ENCODE results near the gene MRPS18A.

Gene MRPS18A

DNA sequence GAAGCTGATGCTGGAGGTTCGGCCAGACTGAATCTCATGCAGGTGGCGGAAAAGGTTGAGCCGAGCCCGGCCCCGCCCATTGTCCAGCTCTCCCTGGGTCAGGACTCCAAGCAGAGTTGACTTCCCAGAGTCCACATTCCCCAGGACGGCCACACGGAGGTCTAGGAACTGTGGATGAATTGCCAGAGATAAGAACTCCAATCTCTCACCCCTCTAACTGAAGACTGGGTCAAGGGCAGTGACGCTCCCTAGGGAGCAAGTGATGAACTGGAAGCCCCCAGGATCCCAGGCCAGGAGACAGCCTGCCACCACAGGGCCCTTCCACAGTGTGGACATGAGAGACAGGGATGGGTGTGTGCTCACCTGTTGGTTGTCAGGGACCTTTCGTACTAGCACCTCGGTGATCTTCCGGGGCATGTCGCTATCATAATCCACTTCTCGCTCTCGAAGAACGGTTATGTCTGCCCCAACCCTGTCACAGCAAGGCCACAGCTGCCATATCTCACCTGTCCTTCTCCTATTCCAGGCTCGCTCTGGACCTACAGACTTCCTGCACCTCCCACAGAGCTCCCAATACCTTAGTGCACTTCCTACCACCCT lies 62.1 kb downstream of the MRPS18A start:
- no peaks in the 10 kb centered on the region for H3K27me3 ChIP-seq (ENCODE audit: control insufficient read depth, insufficient read depth, low read length)
- H3K4me3 ChIP-seq (ENCODE audit: low read length) = no peak overlapping the region
- H3K9ac ChIP-seq (ENCODE audit: low read depth, low read length) = no peak overlapping the region
- H3K4me2 ChIP-seq (ENCODE audit: low read length) = no peak overlapping the region
- H3K36me3 ChIP-seq (ENCODE audit: insufficient read depth, low read length) = peaks cover 59% of the 10 kb centered on the region
- H3K9me3 ChIP-seq (replicated peaks; ENCODE audit: low read length) = no peaks in the 10 kb centered on the region
- H3K4me1 ChIP-seq (ENCODE audit: control insufficient read depth, insufficient read depth, low read length) = peaks cover 18% of the 10 kb centered on the region

DNA sequence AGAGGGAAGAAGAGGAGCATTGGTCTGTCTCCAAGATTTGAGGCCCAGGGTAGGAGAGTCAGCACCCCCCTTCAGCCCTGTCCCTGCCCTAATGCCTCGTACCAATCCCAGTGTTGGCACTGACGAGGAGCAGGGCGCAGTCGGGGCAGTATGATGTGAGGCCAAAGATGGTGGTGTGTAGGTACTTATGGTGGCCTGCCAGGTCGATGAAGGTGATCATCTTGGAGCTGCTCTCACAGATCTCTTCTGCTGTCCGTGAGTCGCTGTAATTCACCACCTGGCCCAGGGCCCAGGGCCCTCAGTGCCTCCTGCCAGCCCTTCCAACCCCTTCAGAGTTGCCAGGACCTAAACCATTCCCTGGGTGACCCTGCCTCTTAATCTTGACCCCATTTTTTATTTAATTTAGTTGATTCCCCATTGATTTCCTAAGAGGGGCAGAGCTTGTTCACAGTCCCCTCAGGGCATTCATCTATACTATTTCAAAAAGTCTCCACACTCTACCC lies 62.8 kb downstream of the MRPS18A start:
- Histone ChIP-seq H3K36me3 (ENCODE audit: insufficient read depth, low read length) (peaks cover 65% of the 10 kb centered on the region), H3K4me1 (ENCODE audit: control insufficient read depth, insufficient read depth, low read length) (peaks cover 13% of the 10 kb centered on the region), H3K4me2 (ENCODE audit: low read length) (no peak overlapping the region), H3K27me3 (ENCODE audit: control insufficient read depth, insufficient read depth, low read length) (no peaks in the 10 kb centered on the region), H3K9ac (ENCODE audit: low read depth, low read length) (no peak overlapping the region), H3K4me3 (ENCODE audit: low read length) (no peak overlapping the region), H3K9me3 (replicated peaks; ENCODE audit: low read length) (no peaks in the 10 kb centered on the region)

DNA sequence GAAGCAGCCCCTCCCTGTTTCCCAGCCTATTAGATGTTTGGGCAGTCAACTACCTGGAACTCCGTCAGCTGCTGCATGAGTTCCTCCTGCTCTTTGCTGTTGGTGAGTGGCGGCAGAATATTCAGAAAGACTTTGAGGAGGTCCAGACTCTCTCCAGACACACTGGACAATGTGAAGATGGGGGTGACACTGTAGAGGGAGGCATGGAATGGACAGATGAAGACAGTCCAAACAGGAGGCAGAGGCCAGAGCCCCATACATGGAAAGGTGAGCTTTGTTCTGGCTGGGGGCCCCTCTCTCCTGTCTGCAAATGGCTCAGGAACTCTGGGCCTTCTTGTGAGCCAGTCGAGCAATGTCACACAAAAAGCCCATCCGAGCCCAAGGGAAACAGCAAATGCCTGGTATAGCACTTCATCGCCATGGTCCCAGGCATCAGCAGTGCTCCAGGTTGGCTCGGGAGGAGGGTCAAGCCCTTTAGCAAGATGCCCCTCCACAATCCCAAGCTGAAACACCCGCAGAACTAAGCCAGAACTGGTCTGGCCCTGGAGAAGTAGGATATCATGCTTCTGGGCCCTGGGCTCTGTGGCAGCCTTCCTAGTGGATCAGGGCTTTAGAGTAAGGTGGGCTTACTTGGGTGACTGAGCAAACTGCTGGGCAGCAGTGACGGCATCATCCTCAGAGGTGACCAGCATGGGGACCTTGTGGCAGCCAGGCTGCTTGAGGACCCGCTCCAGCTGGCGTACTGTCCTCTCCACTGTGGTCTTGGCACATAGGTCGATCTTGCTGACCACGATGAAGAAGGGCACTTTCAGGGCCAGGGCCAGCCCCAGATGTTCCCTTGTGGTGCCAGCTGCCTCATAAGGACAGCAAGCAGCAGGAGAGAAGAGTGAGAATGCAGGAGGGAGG lies 63.5 kb downstream of the MRPS18A start:
- H3K9me3 ChIP-seq (replicated peaks; ENCODE audit: low read length) = no peaks in the 10 kb centered on the region
- no peak overlapping the region for H3K4me2 ChIP-seq (ENCODE audit: low read length)
- H3K27me3 ChIP-seq (ENCODE audit: control insufficient read depth, insufficient read depth, low read length) = no peaks in the 10 kb centered on the region
- peaks cover 13% of the 10 kb centered on the region for H3K4me1 ChIP-seq (ENCODE audit: control insufficient read depth, insufficient read depth, low read length)
- H3K4me3 ChIP-seq (ENCODE audit: low read length) = no peak overlapping the region
- H3K36me3 ChIP-seq (ENCODE audit: insufficient read depth, low read length) = peaks cover 71% of the 10 kb centered on the region
- no peak overlapping the region for H3K9ac ChIP-seq (ENCODE audit: low read depth, low read length)

DNA sequence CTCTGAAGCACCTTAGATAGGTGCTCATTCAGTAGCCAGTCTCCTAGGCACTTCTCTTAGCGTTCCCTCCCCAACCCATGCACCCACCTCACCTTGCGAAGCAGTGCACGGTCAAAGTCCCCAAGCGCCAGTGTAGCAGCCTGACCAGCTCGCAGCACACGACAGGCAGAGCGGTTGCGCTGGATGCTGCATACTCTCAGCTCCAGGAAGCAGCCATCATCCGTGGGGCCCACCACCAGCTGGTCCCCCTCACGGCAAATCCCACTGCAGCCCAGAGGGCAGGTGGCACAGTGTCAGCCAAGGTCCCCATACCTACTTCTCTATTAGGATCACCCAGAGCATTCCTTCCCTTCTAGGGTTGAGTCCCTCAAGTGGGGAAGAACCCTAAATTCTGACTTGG lies 65.0 kb downstream of the MRPS18A start:
- H3K9me3 ChIP-seq (replicated peaks; ENCODE audit: low read length) = no peaks in the 10 kb centered on the region
- H3K9ac ChIP-seq (ENCODE audit: low read depth, low read length) = no peak overlapping the region
- H3K4me3 ChIP-seq (ENCODE audit: low read length) = no peak overlapping the region
- peaks cover 9% of the 10 kb centered on the region for H3K4me1 ChIP-seq (ENCODE audit: control insufficient read depth, insufficient read depth, low read length)
- H3K27me3 ChIP-seq (ENCODE audit: control insufficient read depth, insufficient read depth, low read length) = no peaks in the 10 kb centered on the region
- no peak overlapping the region for H3K4me2 ChIP-seq (ENCODE audit: low read length)
- H3K36me3 ChIP-seq (ENCODE audit: insufficient read depth, low read length) = peaks cover 71% of the 10 kb centered on the region

DNA sequence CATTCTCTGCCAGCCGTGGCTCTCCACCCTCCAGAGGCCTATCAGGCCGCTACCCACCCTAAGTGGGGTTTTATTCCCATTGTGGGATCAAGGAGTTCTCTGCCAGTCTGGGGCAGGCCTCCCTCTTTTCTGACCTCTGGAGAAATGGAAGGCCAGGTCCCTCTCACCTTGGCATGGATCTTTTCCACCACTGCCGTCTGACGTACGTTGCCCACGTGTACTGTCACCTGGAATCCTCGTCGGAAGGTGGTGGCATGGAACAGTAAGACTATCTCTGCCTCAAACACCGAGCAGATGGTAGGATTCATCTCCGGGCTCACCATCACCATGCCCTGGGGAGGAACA lies 65.8 kb downstream of the MRPS18A start:
- H3K9ac ChIP-seq (ENCODE audit: low read depth, low read length) = no peak overlapping the region
- H3K4me2 ChIP-seq (ENCODE audit: low read length) = no peak overlapping the region
- H3K4me3 ChIP-seq (ENCODE audit: low read length) = no peak overlapping the region
- H3K27me3 ChIP-seq (ENCODE audit: control insufficient read depth, insufficient read depth, low read length) = no peaks in the 10 kb centered on the region
- H3K9me3 ChIP-seq (replicated peaks; ENCODE audit: low read length) = no peaks in the 10 kb centered on the region
- H3K36me3 ChIP-seq (ENCODE audit: insufficient read depth, low read length) = peaks cover 71% of the 10 kb centered on the region
- H3K4me1 ChIP-seq (ENCODE audit: control insufficient read depth, insufficient read depth, low read length) = peaks cover 2% of the 10 kb centered on the region
